NCI-H2107 treated with DMSO at 0.1 percent for 48 hours (cell line): ENCODE data around the gene OR10D3.
"Not testable (repeated sequence)": the region's sequence is repeated elsewhere in the genome, so short reads cannot be mapped to it uniquely, and the experiment has no call there.

Source experiments
- DNase-seq: peaks from one replicate; lab custom pipeline; 2025; ENCODE audit not compliant: unreplicated experiment; lab: John Stamatoyannopoulos, UW

The OR10D3 gene

DNA sequence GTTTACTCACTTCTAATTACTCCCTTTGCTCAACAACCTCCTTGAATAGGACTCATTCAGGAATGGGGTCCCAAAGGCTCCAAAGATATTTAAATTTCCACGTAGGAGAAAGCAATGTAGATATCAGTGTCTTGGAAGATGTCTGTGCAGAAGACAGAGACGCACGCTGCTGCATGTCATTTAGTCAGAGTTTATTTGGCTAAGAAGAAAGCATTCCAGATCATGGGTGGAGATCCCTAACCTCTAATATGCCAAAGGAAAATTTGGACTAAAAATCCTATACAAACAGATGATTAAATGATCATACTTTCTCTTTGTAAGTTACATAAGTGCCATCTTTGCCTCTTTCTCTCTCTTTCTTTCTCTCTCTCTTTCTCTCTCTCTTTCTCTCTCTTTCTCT, at the start of gene OR10D3:
Gene OR10D3, plus strand, starts transcription at position 278 of the 400 bp plus-strand sequence. CDS start 1,925 bp downstream, outside the sequence.
- no peak for DNase-seq

DNA sequence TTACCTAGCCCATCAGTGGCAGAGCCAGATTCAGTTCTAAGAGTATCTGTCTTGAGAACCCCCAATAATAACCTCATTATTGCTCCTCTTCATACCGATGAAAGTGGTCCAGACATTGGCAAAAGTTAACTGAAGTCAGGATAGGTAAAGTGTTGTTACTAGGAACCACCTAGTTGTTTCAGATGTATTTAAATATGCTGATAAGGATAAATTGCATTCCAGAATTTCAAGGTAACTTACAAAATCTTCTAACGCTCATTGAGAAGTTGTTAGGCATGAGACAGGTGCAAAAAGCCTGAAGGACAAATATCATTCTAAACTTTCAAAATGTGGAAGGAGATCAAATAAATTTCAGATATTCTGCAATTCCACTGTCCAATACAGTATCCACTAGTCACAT, 40.1 kb upstream of the OR10D3 start:
- DNase-seq = no peak

GRCh38 chr11:124147951-124148350, 35.2 kb upstream of the OR10D3 start:
- DNase-seq = no peak

DNA sequence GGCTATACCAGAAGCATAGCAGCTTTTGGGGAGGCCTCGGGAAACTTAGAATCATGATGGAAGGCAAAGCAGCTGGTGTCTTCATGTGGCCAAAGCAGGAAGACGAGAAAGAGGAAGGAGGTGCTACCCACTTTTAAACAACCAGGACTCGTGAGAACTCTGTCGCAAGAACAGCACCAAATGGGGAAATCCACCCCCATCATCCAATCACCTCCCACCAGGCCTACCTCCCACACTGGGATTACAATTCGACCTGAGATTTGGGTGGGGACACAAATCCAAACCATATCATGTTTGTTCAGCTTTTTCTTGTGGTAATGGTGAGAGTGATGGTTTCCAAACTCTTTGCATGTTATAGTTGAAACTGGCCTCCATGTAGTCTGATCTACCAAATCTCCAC, 32.5 kb upstream of the OR10D3 start:
- no peak for DNase-seq

GRCh38 chr11:124152770-124153407, 30.3 kb upstream of the OR10D3 start:
- no peak for DNase-seq

- no peak for DNase-seq
These were observed 29.3 kb upstream of the OR10D3 start for GRCh38 chr11:124153821-124154220.

DNA sequence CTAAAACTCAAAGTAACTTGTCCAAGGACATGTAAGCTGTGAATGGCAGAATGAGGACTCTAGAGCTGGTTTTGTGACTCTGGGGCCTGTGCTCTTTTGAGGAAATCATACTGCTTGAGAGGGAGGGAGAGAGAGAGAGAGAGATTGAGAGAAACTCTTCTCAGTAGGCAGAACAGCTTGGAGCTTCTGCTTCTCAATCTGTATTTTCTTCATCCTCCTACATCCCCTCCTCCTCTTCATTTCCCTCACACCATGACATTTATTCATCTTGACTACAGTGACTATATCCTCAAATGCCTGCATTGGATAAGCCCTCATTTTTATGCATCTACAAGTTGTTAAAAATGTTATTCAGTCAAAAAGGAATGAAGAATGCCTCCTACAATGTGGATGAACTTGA, 23.7 kb upstream of the OR10D3 start:
- no peak for DNase-seq

DNA sequence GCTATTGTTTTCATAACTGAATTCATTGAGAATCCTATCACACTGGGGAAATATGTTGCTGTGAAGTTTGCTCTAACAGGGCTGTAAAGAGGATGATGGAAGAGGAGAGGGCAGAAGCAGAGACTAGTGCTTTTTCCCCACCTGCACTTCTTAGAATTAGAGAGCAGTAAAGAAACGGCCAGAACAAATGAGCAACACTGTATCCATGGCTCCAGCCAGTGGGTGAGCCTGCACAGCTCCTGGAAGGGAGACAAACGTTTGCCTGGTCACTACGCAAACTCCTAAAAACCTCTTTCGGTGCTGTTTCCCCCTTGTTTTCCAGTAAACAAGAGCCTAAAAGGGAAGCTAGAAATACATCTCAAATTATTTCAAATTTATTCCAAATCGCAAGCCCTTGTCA, 22.2 kb upstream of the OR10D3 start:
- no peak for DNase-seq

DNA sequence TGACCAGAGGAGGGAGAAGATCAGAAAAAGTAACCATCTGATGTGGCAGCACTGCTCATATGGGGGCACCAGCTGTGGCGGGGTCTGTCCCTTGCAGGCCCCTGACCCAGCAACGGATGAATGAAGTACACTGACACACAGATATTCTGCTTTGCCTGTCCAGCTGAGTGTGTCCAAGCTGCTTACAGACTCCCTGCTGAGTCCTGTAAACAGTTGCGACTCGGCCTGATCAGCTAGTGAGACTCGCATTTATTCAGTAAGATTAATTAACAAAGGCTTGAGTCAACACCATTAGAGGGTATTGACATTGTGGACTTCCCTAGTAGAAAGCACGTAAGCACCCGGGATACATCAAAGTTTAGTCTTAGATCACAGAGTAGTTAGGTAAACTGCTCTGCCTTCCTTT, 15.3 kb upstream of the OR10D3 start:
- no peak for DNase-seq

GRCh38 chr11:124168796-124169195, 14.3 kb upstream of the OR10D3 start:
- DNase-seq = no peak

DNA sequence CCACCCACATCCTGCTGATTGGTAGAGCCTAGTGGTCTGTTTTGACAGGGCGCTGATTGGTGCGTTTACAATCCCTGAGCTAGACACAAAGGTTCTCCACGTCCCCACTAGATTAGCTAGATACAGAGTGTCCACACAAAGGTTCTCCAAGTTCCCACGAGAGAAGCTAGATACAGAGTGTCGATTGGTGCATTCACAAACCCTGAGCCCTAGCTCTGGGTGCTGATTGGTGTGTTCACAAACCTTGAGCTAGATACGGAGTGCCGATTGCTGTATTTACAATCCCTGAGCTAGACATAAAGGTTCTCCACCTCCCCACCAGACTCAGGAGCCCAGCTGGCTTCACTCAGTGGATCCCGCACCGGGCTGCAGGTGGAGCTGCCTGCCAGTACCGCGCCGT, 12.8 kb upstream of the OR10D3 start:
- DNase-seq = not testable (repeated sequence)

- DNase-seq = no peak
These were observed 12.2 kb upstream of the OR10D3 start for GRCh38 chr11:124170801-124171586.

DNA sequence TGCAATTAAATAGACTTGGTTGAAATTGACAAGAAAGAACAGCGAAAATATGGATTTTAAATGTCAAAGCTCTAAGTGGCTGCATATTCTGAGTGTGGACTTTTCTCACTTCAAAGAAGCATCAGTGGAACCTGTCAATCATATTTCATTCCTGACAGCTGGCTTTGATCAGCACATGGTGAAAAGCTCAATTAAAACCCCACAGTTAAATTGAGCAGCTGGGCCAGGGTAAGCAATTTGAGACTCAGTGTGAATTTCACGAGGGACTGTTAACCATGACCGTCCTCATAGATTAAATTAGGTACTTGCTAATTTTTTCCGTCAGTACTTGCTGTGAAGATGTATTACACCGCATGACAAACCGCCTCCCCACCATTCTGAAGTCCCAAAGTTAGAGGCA, 11.0 kb upstream of the OR10D3 start:
- DNase-seq = no peak

GRCh38 chr11:124172599-124172998, 10.5 kb upstream of the OR10D3 start:
- DNase-seq = no peak

- no peak for DNase-seq
These were observed 9.1 kb upstream of the OR10D3 start for GRCh38 chr11:124174001-124174583.

DNA sequence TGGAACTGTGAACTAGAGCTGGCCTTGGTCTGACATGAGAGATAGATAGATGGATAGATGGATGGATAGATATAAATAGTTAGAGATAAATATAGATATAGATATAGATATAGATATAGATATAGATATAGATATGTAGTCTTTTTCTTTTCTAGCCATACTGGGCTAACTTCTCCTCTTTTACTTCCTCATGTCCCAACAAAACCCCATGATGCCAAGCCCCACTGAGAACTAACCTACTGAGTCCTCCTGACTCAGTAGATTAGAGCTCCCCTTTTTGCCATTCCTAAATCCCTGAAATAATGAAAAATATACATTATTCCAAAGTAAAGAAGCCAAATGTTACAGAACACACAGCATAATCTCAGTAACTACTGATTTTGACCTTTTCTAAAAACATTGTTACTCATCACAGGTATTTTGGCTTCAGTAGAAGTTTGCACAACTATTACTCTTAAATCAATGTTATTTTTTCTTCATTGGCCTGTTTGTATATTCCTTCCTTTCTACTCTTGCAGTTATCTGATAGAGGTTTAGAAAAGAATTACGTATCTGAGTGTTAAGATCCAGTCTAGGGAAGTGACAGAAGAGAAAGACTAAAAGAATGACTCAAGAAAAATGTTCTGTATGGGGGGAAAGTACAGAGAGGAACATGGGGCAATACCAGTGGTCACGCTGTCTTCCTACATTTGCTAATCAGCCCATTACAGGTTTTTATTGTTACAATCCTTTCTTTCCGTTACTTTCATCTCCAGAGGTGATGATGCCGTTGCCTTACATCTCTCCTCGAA, 6.0 kb upstream of the OR10D3 start:
- no peak for DNase-seq

GRCh38 chr11:124179310-124179709, 3.8 kb upstream of the OR10D3 start:
- no peak for DNase-seq

- no peak for DNase-seq
These were observed 7.4 kb downstream of the OR10D3 start for GRCh38 chr11:124190298-124191139.

GRCh38 chr11:124193221-124194010, 10.3 kb downstream of the OR10D3 start:
- no peak for DNase-seq
